ENCODE data around the gene CAMK2D.

DNA sequence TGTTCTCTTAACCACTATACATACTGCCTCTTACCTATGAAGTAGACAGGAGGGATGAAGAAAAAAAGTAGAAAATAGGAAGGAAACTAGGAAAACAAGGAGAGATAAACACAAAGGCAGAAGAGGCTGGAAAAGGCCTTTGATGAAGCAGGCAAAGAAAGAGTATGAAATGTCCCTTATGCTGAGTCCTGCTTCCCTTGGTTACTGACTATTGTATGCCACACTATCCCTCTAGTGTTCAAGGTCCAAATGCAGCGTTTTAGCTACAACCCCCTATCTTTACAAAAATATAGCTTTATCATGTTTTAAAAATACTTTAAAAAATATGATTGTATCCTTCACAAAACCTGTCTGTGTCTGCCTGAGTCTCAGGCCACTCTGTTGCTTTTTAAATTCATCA is 233.1 kb downstream of the CAMK2D start:
- no peak for TF ChIP-seq POLR2A (IDR thresholded peaks at IDR 0.05; ENCODE audit: low read depth)
- TF ChIP-seq EP300 (IDR thresholded peaks at IDR 0.05), result no peak
- no peak for TF ChIP-seq POLR2AphosphoS5 (IDR thresholded peaks at IDR 0.05)
- TF ChIP-seq, protein P1, sequence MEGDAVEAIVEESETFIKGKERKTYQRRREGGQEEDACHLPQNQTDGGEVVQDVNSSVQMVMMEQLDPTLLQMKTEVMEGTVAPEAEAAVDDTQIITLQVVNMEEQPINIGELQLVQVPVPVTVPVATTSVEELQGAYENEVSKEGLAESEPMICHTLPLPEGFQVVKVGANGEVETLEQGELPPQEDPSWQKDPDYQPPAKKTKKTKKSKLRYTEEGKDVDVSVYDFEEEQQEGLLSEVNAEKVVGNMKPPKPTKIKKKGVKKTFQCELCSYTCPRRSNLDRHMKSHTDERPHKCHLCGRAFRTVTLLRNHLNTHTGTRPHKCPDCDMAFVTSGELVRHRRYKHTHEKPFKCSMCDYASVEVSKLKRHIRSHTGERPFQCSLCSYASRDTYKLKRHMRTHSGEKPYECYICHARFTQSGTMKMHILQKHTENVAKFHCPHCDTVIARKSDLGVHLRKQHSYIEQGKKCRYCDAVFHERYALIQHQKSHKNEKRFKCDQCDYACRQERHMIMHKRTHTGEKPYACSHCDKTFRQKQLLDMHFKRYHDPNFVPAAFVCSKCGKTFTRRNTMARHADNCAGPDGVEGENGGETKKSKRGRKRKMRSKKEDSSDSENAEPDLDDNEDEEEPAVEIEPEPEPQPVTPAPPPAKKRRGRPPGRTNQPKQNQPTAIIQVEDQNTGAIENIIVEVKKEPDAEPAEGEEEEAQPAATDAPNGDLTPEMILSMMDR (IDR thresholded peaks at IDR 0.05), result no peak

Data from esophagus muscularis mucosa (tissue), 4 donors.